Hair follicular keratinocyte (primary cell): ENCODE results near the gene TNPO1. TPM values are rescaled to one million over a fixed set of nuclear protein-coding genes. Genes with fewer than 3 reads are reported as not detected.

ENCODE experiments used
- total RNA-seq: library from RNA; depleted of rRNA; stranded (reverse); fragments of >200 nt; gene quantifications from 2 replicates; pipeline ENCODE4 v1.2.3, GENCODE V29; 2015

The TNPO1 gene
- total RNA-seq, result 78.8 and 87.2 TPM in 2 replicates

DNA sequence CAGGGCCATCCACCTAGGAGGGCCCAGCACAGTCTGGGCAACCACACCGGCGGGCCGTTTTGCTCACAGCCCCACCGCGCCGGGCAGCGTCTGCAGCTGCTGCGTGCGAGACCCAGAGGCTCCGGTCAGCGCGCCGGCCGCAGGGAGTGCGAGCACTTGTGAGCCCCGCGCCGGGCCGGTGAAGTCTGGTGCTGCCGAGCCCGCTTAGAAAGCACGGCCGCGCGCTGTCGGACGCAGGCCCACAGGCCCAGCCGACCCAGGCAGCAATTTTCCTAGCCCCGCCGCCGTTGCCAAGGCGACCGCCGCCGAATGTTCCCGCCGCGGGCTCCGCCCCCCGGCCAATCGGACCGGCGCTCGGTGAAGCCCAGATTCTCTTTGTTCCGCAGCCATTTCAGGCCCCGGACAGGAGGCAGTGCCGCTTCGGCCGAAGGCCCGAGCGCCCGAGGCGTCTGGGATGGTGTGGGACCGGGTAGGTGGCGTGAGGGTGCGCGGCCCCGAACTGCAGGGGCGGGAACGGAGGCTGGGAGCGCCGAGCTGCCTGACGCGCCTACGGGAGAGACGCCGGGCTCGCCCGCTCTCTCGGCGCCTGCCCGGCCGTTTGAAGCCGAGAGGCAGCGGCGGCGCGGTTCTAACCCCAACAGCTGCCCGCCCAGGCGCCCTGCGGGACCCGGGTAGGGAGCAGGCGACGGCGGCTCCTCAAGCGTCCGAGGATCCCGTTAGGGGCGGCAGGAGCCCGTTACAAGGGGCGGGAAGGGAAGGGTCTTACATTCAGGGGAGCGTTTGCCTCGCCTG lies at the start of gene TNPO1:
Gene TNPO1 (plus strand): TSS at position 378 of the 792 bp plus-strand sequence. CDS start 77 bp downstream, at position 455.

DNA sequence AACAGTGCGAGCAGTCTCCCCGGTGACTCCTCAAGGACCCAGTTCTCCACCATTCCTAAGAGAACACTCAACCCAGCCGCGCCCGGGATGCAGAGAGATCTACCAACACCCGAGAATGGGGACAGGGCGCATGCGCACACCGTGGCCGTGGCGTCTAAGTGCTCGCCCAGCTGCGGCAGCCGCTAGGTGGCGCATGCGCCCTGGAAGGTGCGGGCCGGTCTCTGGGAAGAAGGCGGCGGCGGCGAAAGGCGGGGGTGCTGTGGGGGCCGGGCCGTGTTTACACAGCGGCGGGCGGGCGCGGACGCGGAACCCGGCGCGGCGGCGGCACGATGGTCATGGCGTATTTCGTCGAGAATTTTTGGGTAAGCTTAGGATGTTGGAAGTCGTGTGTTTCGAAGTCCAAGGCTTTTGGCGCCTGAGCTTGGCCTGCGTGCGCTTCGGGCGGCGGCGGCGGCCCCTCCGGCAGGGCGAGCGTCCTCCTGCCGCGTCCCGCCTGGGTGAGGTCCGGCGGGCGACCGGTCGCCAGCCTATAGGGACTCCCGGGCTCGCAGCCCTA lies 139.4 kb downstream of the TNPO1 start, which contains the start of gene FCHO2:
Gene FCHO2 (plus strand): TSS at position 274 of the 556 bp plus-strand sequence. CDS start 56 bp downstream, at position 330.

Other genes starting within 250 kb of the TNPO1 start
- 4.7 and 8.7 TPM in 2 replicates for gene FCHO2, start 139.4 kb downstream of the TNPO1 start, total RNA-seq